NCI-H774 (cell line): ENCODE results near the gene RPS6KA5.
"Not testable (repeated sequence)": the region's sequence is repeated elsewhere in the genome, so short reads cannot be mapped to it uniquely, and the experiment has no call there.

ENCODE experiments used
- DNase-seq: peaks from one replicate; lab custom pipeline; 2025; lab: John Stamatoyannopoulos, UW

Gene RPS6KA5

GRCh38 chr14:90867501-90867900 lies 192.9 kb downstream of the RPS6KA5 start:
- DNase-seq = no peak

GRCh38 chr14:90866833-90867232 lies 193.6 kb downstream of the RPS6KA5 start:
- no peak for DNase-seq

- no peak for DNase-seq
Measured at GRCh38 chr14:90864741-90865140, 195.7 kb downstream of the RPS6KA5 start.

- no peak for DNase-seq
Measured at GRCh38 chr14:90858511-90858910, 201.9 kb downstream of the RPS6KA5 start.

GRCh38 chr14:90857866-90858265 lies 202.6 kb downstream of the RPS6KA5 start:
- no peak for DNase-seq

GRCh38 chr14:90856115-90856514 lies 204.3 kb downstream of the RPS6KA5 start:
- DNase-seq = not testable (repeated sequence)

GRCh38 chr14:90853116-90853515 lies 207.3 kb downstream of the RPS6KA5 start:
- DNase-seq = no peak

- no peak for DNase-seq
Measured at GRCh38 chr14:90851327-90852036, 209.0 kb downstream of the RPS6KA5 start.

- DNase-seq = no peak
Measured at GRCh38 chr14:90850487-90850886, 210.0 kb downstream of the RPS6KA5 start.

- DNase-seq = no peak
Measured at GRCh38 chr14:90849787-90850444, 210.5 kb downstream of the RPS6KA5 start.

- DNase-seq = no peak
Measured at GRCh38 chr14:90848944-90849731, 211.3 kb downstream of the RPS6KA5 start.

- DNase-seq = no peak
Measured at GRCh38 chr14:90846511-90846910, 213.9 kb downstream of the RPS6KA5 start.

- no peak for DNase-seq
Measured at GRCh38 chr14:90844321-90844720, 216.1 kb downstream of the RPS6KA5 start.

GRCh38 chr14:90842726-90843125 lies 217.7 kb downstream of the RPS6KA5 start:
- DNase-seq = no peak

GRCh38 chr14:90840667-90841066 lies 219.8 kb downstream of the RPS6KA5 start:
- DNase-seq = not testable (repeated sequence)

- DNase-seq = no peak
Measured at GRCh38 chr14:90839889-90840266, 220.6 kb downstream of the RPS6KA5 start.

GRCh38 chr14:90839024-90839888 lies 221.2 kb downstream of the RPS6KA5 start:
- DNase-seq = no peak

GRCh38 chr14:90838531-90838930 lies 221.9 kb downstream of the RPS6KA5 start:
- DNase-seq = not testable (repeated sequence)

GRCh38 chr14:90837355-90837754 lies 223.1 kb downstream of the RPS6KA5 start:
- DNase-seq = no peak

- no peak for DNase-seq
Measured at GRCh38 chr14:90836692-90837063, 223.8 kb downstream of the RPS6KA5 start.

- no peak for DNase-seq
Measured at GRCh38 chr14:90831821-90832220, 228.6 kb downstream of the RPS6KA5 start.
